ENCODE results near the gene QRICH1. TPM values are rescaled to one million over a fixed set of nuclear protein-coding genes. Genes with fewer than 3 reads are reported as not detected.

QRICH1 gene
- total and polyA plus RNA-seq, 4 donors, result 35.1 to 76.0 (median 52.9) TPM

DNA sequence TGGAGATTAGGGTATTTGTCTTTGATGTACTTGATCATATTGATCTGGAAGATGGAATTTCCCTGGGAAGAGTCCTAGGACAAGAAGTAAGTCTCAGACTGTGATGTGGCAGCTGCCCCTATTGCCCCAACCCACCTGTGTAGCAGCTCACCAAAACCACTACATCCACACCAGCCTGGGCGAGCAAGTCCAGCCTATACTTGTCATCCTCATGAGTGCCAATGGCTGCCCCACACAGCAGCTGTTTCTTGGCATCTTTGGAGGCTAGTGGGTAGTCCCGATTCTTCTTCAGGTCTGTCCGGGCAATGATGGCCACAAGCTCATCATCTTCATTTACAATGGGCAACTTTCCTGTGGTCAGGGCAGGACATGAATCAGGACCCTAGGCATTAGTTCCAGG, 67.3 kb downstream of the QRICH1 start:
- H3K9me3 ChIP-seq (ENCODE audit: control insufficient read depth in 4 of 4, insufficient read depth in 3 of 4, low read length in 3 of 4), result no peaks in the 10 kb centered on the region
- DNase-seq (no peak), ATAC-seq (ENCODE audit: insufficient read depth, low FRiP score) (no peak)
- TF ChIP-seq, protein P1, sequence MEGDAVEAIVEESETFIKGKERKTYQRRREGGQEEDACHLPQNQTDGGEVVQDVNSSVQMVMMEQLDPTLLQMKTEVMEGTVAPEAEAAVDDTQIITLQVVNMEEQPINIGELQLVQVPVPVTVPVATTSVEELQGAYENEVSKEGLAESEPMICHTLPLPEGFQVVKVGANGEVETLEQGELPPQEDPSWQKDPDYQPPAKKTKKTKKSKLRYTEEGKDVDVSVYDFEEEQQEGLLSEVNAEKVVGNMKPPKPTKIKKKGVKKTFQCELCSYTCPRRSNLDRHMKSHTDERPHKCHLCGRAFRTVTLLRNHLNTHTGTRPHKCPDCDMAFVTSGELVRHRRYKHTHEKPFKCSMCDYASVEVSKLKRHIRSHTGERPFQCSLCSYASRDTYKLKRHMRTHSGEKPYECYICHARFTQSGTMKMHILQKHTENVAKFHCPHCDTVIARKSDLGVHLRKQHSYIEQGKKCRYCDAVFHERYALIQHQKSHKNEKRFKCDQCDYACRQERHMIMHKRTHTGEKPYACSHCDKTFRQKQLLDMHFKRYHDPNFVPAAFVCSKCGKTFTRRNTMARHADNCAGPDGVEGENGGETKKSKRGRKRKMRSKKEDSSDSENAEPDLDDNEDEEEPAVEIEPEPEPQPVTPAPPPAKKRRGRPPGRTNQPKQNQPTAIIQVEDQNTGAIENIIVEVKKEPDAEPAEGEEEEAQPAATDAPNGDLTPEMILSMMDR (IDR thresholded peaks at IDR 0.05; ENCODE audit: control extremely low read depth, extremely low read depth), result no peak
- peaks cover 7 to 48% (median 37%) of the 10 kb centered on the region in 4 donors for H3K36me3 ChIP-seq (ENCODE audit: control insufficient read depth in 4 of 4, insufficient read depth in 4 of 4, low read length in 4 of 4)
- H3K9ac ChIP-seq (ENCODE audit: insufficient read depth in 1 of 2, low read length in 2 of 2), result no peak overlapping the region
- H3K27ac ChIP-seq (ENCODE audit: low read depth in 1 of 2, low read length in 1 of 2), result no peak overlapping the region
- no peaks in the 10 kb centered on the region for H3K27me3 ChIP-seq (ENCODE audit: control insufficient read depth in 3 of 3, insufficient read depth in 3 of 3, low read length in 2 of 3)
- no peak overlapping the region for H3K4me3 ChIP-seq
- H3K4me1 ChIP-seq (ENCODE audit: control insufficient read depth in 5 of 5, insufficient read depth in 5 of 5, low read length in 5 of 5), result peaks cover 5 to 28% (median 7%) of the 10 kb centered on the region in 5 donors
- WGBS, 2 donors, result 96 to 100% methylated on average over 3 of the region's 3 CpGs

DNA sequence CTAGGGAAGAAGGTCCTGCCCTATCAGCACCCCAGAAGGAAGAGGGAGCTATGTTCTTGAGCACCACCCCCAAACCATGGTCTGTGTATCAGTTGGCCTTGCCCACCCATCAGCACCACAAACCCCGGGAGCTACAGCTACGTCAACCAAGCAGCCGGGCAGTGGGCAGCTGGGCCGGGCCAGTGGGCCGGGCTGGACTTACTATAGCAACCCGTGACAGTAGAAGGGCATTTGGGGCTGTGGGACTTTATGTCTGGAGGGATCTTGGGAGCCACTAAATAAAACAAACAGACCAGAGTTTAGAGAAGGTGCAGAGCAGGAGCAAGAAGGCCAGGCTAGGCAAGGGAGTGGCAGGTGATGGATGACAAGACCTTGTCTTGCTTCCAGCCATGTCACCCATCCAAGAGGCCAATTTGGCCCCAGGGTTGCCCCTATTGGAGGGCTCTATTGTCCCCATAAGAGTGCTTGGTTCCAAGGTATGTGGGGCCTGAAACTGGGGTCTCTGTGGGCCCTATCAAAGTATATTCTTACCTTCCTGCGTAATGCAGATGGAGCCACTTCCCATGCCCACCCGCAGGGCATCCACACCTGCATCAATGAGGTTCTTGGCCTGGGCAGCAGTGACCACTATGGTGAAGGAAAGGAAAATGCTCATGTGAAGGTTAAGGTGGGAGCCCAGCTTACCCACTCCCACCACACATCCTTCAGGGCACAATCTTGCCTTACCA, 67.9 kb downstream of the QRICH1 start:
- peaks cover 7 to 44% (median 34%) of the 10 kb centered on the region in 4 donors for H3K36me3 ChIP-seq (ENCODE audit: control insufficient read depth in 4 of 4, insufficient read depth in 4 of 4, low read length in 4 of 4)
- no peak overlapping the region for H3K9ac ChIP-seq (ENCODE audit: insufficient read depth in 1 of 2, low read length in 2 of 2)
- H3K4me1 ChIP-seq (ENCODE audit: control insufficient read depth in 5 of 5, insufficient read depth in 5 of 5, low read length in 5 of 5), result peaks cover 5 to 28% (median 7%) of the 10 kb centered on the region in 5 donors
- H3K9me3 ChIP-seq (ENCODE audit: control insufficient read depth in 4 of 4, insufficient read depth in 3 of 4, low read length in 3 of 4), result no peaks in the 10 kb centered on the region
- no peak overlapping the region for H3K4me3 ChIP-seq
- no peaks in the 10 kb centered on the region for H3K27me3 ChIP-seq (ENCODE audit: control insufficient read depth in 3 of 3, insufficient read depth in 3 of 3, low read length in 2 of 3)
- TF ChIP-seq, protein P1 (IDR thresholded peaks at IDR 0.05; ENCODE audit: control extremely low read depth, extremely low read depth), result no peak
- ATAC-seq (ENCODE audit: insufficient read depth, low FRiP score) (no peak), DNase-seq (no peak)
- no peak overlapping the region for H3K27ac ChIP-seq (ENCODE audit: low read depth in 1 of 2, low read length in 1 of 2)
- 92 to 93% methylated on average over 8 of the region's 8 CpGs for WGBS, 2 donors

DNA sequence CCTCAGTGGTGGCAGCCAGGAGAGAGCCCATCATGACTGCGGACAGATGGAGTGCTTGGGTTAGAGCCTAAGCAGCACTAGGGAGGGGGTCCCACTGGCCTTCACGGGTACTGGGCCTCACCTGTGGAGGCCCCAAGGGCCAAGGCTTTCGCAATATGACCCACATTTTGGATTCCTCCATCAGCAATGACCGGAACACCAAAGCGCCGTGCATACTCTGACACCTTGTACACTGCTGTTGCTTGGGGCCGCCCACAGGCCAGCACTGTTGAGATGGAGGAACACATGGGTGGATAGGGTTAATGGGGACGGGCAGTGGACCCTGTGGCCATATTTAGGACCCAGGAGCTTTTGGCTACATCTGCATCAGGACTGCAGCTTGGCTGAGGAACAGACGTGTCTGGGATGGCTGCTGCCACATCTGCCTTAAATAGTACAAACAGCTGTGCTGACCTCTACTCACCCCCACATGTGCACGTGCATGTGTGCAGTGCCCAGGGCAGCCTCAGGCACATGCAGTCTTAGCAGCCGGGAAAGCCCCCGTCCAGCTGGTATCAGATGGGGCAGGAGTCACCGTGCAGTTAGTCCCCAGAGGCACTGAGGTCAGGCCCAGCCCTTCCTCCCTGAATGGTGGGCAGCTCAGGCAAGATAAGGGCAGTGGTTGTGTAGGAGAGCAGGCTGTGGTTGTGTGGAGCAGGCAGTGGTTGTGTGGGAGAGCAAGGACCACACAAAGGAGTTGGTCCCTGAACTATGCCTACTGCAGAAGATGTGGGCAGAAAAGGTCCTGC, 68.7 kb downstream of the QRICH1 start:
- peaks cover 7 to 39% (median 32%) of the 10 kb centered on the region in 4 donors for H3K36me3 ChIP-seq (ENCODE audit: control insufficient read depth in 4 of 4, insufficient read depth in 4 of 4, low read length in 4 of 4)
- WGBS, 2 donors, result 81 to 84% methylated on average over 13 of the region's 13 CpGs
- TF ChIP-seq, protein P1 (IDR thresholded peaks at IDR 0.05; ENCODE audit: control extremely low read depth, extremely low read depth), result no peak
- no peak overlapping the region for H3K4me3 ChIP-seq
- H3K27me3 ChIP-seq (ENCODE audit: control insufficient read depth in 3 of 3, insufficient read depth in 3 of 3, low read length in 2 of 3), result no peaks in the 10 kb centered on the region
- ATAC-seq (ENCODE audit: insufficient read depth, low FRiP score) (no peak), DNase-seq (no peak)
- peaks cover 7 to 33% (median 10%) of the 10 kb centered on the region in 5 donors for H3K4me1 ChIP-seq (ENCODE audit: control insufficient read depth in 5 of 5, insufficient read depth in 5 of 5, low read length in 5 of 5)
- no peak overlapping the region for H3K9ac ChIP-seq (ENCODE audit: insufficient read depth in 1 of 2, low read length in 2 of 2)
- no peaks in the 10 kb centered on the region for H3K9me3 ChIP-seq (ENCODE audit: control insufficient read depth in 4 of 4, insufficient read depth in 3 of 4, low read length in 3 of 4)
- H3K27ac ChIP-seq (ENCODE audit: low read depth in 1 of 2, low read length in 1 of 2), result no peak overlapping the region

Data from lung (tissue), 12 donors.